ENCODE data around the gene RTN4RL2. TPM values are rescaled to one million over a fixed set of nuclear protein-coding genes. Genes with fewer than 3 reads are reported as not detected.

Gene RTN4RL2
- total and polyA plus RNA-seq, 2 donors (not counting 3 experiments of a cell fraction or from before 2014, with no cell fraction given) = 0.35 to 1.3 TPM

GRCh38 chr11:57468276-57468675, 7.9 kb downstream of the RTN4RL2 start:
- POLR2A ChIA-PET = no interaction called here
- no peak for DNase-seq (ENCODE audit: low read depth, low spot score)
- no peak for TF ChIP-seq JUN (IDR thresholded peaks at IDR 0.05; ENCODE audit: borderline replicate concordance, insufficient read depth, insufficient read length, low read depth)
- dilution Hi-C loops (cut with MboI; ENCODE audit: extremely low pct_ligation_motif_present, low sequenced_read_pairs) (no loop called here), intact Hi-C loops (cut with micrococcal nuclease) (no loop called here)
- Histone ChIP-seq H3K79me2 (ENCODE audit: control insufficient read depth, insufficient read depth, low read length) (no peaks in the 10 kb centered on the region), H4K20me1 (replicated peaks; ENCODE audit: control insufficient read depth, extremely low read depth, insufficient read depth, low read length) (no peaks in the 10 kb centered on the region), H3K27me3 (ENCODE audit: control insufficient read depth in 2 of 2, insufficient read depth in 2 of 2, low read length in 2 of 2) (peaks cover 0 to 3% of the 10 kb centered on the region in 2 experiments), H3K4me1 (ENCODE audit: control insufficient read depth, extremely low read depth, insufficient read depth, low read length) (no peaks in the 10 kb centered on the region), H3K36me3 (ENCODE audit: control insufficient read depth in 2 of 2, extremely low read depth in 1 of 2, insufficient read depth in 2 of 2, low read length in 2 of 2) (no peaks in the 10 kb centered on the region), H3K27ac (ENCODE audit: insufficient read depth, low read depth, low read length) (no peak overlapping the region), H2AFZ (ENCODE audit: low read depth, low read length) (no peak overlapping the region), H3K4me3 (replicated peaks in 1 of 3; ENCODE audit: insufficient read depth in 1 of 3, low read depth in 1 of 3, low read length in 3 of 3) (no peak overlapping the region), H3K9me1 (replicated peaks; ENCODE audit: control insufficient read depth, extremely low read depth, insufficient read depth, low read length) (no peaks in the 10 kb centered on the region), H3K4me2 (ENCODE audit: insufficient read depth, low read length) (no peak overlapping the region), H3K9me3 (replicated peaks; ENCODE audit: control insufficient read depth, insufficient read depth, low read length) (no peaks in the 10 kb centered on the region), H3K9ac (replicated peaks; ENCODE audit: extremely low read depth, insufficient read depth, low read length) (no peak overlapping the region)
- CTCF ChIA-PET = interaction anchor here (1.6 to 2.1 kb wide), 2 partner anchors 8 to 11 kb away, joined by 5 to 8 read pairs; partner anchors contain the start of gene RTN4RL2
- no TSS peak for BruUV-seq (replicated peaks)
- FAIRE-seq = no peak

- no peaks in the 10 kb centered on the region for H4K20me1 ChIP-seq (replicated peaks; ENCODE audit: control insufficient read depth, extremely low read depth, insufficient read depth, low read length)
- BruUV-seq (replicated peaks) = no TSS peak
- DNase-seq (ENCODE audit: low read depth, low spot score) (no peak), FAIRE-seq (no peak)
- no peaks in the 10 kb centered on the region for H3K36me3 ChIP-seq (ENCODE audit: control insufficient read depth in 2 of 2, extremely low read depth in 1 of 2, insufficient read depth in 2 of 2, low read length in 2 of 2)
- no peak overlapping the region for H3K4me3 ChIP-seq (replicated peaks in 1 of 3; ENCODE audit: insufficient read depth in 1 of 3, low read depth in 1 of 3, low read length in 3 of 3)
- CTCF ChIA-PET = interaction anchor here (1.6 to 2.1 kb wide), 2 partner anchors 9 to 12 kb away, joined by 5 to 8 read pairs; partner anchors contain the start of gene RTN4RL2
- H3K4me2 ChIP-seq (ENCODE audit: insufficient read depth, low read length) = no peak overlapping the region
- POLR2A ChIA-PET = interaction anchor here (0.6 kb wide), 1 partner anchor 56 kb away, joined by 3 read pairs; no protein-coding TSS in a partner anchor
- dilution Hi-C loops (cut with MboI; ENCODE audit: extremely low pct_ligation_motif_present, low sequenced_read_pairs) = no loop called here
- no peak overlapping the region for H2AFZ ChIP-seq (ENCODE audit: low read depth, low read length)
- H3K27ac ChIP-seq (ENCODE audit: insufficient read depth, low read depth, low read length) = no peak overlapping the region
- H3K9ac ChIP-seq (replicated peaks; ENCODE audit: extremely low read depth, insufficient read depth, low read length) = no peak overlapping the region
- H3K4me1 ChIP-seq (ENCODE audit: control insufficient read depth, extremely low read depth, insufficient read depth, low read length) = no peaks in the 10 kb centered on the region
- H3K9me1 ChIP-seq (replicated peaks; ENCODE audit: control insufficient read depth, extremely low read depth, insufficient read depth, low read length) = no peaks in the 10 kb centered on the region
- intact Hi-C loops (cut with micrococcal nuclease) = no loop called here
- peaks cover 0 to 2% of the 10 kb centered on the region in 2 experiments for H3K27me3 ChIP-seq (ENCODE audit: control insufficient read depth in 2 of 2, insufficient read depth in 2 of 2, low read length in 2 of 2)
- H3K9me3 ChIP-seq (replicated peaks; ENCODE audit: control insufficient read depth, insufficient read depth, low read length) = no peaks in the 10 kb centered on the region
- TF ChIP-seq FOS (IDR thresholded peaks at IDR 0.05; ENCODE audit: borderline replicate concordance, insufficient read depth, low read length) (no peak), POLR2A (IDR thresholded peaks at IDR 0.05; ENCODE audit: low read depth, low read length) (no peak), EZH2 (IDR thresholded peaks at IDR 0.05; ENCODE audit: borderline replicate concordance, low read depth, low read length, severe bottlenecking) (no peak)
- H3K79me2 ChIP-seq (ENCODE audit: control insufficient read depth, insufficient read depth, low read length) = no peaks in the 10 kb centered on the region
These were observed 8.9 kb downstream of the RTN4RL2 start for GRCh38 chr11:57469268-57469667.

Data from endothelial cell of umbilical vein (primary cell).